Spleen (tissue), 11 donors: Measurements from ENCODE around the gene GPR158. TPM values are rescaled to one million over a fixed set of nuclear protein-coding genes. Genes with fewer than 3 reads are reported as not detected.

Source experiments
- DNase-seq: peaks from one replicate; pipeline ENCODE4 v3.0.0-alpha.2; 2020
- H3K27ac ChIP-seq, 8 donors: fragments of 200-600 bp; sonication (generic) in 7 of 8; 1 replicate in 4 of 8; 2 replicates in 4 of 8; pipeline versions ENCODE4 v1.5.0 to v1.8.0; 2016 to 2021; ENCODE audit warnings: inconsistent platforms in 4 of 8, mild to moderate bottlenecking in 4 of 8, moderate library complexity in 1 of 8
- H3K27me3 ChIP-seq, 7 donors: fragments of 200-600 bp; sonication (generic) in 6 of 7; replicated peaks in 1 of 7; 1 replicate in 4 of 7; 2 replicates in 3 of 7; pipeline versions ENCODE4 v1.5.0 to v1.8.0; 2016 to 2021; ENCODE audit warnings: inconsistent platforms in 3 of 7, mild to moderate bottlenecking in 1 of 7
- H3K36me3 ChIP-seq, 6 donors: fragments of 200-600 bp; sonication (generic) in 5 of 6; 1 replicate in 4 of 6; 2 replicates in 2 of 6; pipeline versions ENCODE4 v1.5.0 to v1.8.0; 2016 to 2021; ENCODE audit warnings: inconsistent platforms in 2 of 6
- H3K4me1 ChIP-seq, 6 donors: fragments of 200-600 bp; sonication (generic) in 5 of 6; 1 replicate in 3 of 6; 2 replicates in 3 of 6; pipeline versions ENCODE4 v1.5.0 to v1.8.0; 2016 to 2021; ENCODE audit warnings: inconsistent platforms in 3 of 6
- H3K4me3 ChIP-seq, 8 donors: fragments of 200-600 bp; sonication (generic) in 7 of 8; 1 replicate in 4 of 8; 2 replicates in 4 of 8; pipeline versions ENCODE4 v1.5.0 to v1.8.0; 2016 to 2021; ENCODE audit warnings: inconsistent platforms in 4 of 8, mild to moderate bottlenecking in 4 of 8, moderate library complexity in 2 of 8
- H3K9me3 ChIP-seq, 8 donors: fragments of 200-600 bp; sonication (generic) in 7 of 8; 1 replicate in 4 of 8; 2 replicates in 4 of 8; pipeline versions ENCODE4 v1.5.0 to v1.8.0; 2016 to 2021; ENCODE audit warnings: inconsistent platforms in 4 of 8
- CTCF ChIP-seq, 11 experiments: fragments of 200-600 bp in 7 of 11; fragments of 450-650 bp in 4 of 11; sonication (generic) in 4 of 11; IDR thresholded peaks in 8 of 11; conservative IDR thresholded peaks in 3 of 11; 1 replicate in 7 of 11; 2 replicates in 4 of 11; pipeline versions ENCODE4 v1.4.0 to v1.8.0; 2016 to 2021; ENCODE audit warnings: antibody characterized with exemption in 11 of 11, inconsistent platforms in 4 of 11, mild to moderate bottlenecking in 1 of 11
- POLR2A ChIP-seq, 3 donors: fragments of 450-650 bp; IDR thresholded peaks; one replicate each; pipeline ENCODE4 v1.5.1; 2017; ENCODE audit warnings: antibody characterized with exemption in 3 of 3, mild to moderate bottlenecking in 1 of 3
- POLR2AphosphoS5 ChIP-seq, 3 donors: sonication (generic); formaldehyde crosslinking; IDR thresholded peaks; one replicate each; pipeline ENCODE4 v1.5.1; 2017; ENCODE audit warnings: antibody characterized with exemption in 3 of 3
- WGBS, 5 donors: extraction: QIAGEN DNeasy Blood & Tissue Kit in 3 of 5; methylation state at CpG; one replicate each; pipeline versions ENCODE4 v1.1.5 to v1.1.7; 2013 to 2018; 5-methylcytosine and 5-hydroxymethylcytosine counted together
- intact Hi-C: fragments of 100-400 bp; cut with DNase I; formaldehyde crosslinking; loops from one replicate; pipeline ENCODE4 v1.15.0; 2023; ENCODE audit warnings: low total_unique reads
- polyA plus RNA-seq, 3 donors: library from polyadenylated mRNA; stranded (reverse); fragments of 200-250 nt; gene quantifications; one replicate each; pipeline ENCODE4 v1.2.1, GENCODE V29; 2013
- total RNA-seq, 7 donors: library from RNA; depleted of rRNA in 3 of 7; stranded (reverse); fragments of >200 nt in 3 of 7; fragmentation: NEBNext Ultra II Directional in 4 of 7; extraction: Animal tissue kit (Norgen Biotek cat#: 25700) in 4 of 7; gene quantifications; one replicate each; pipeline versions ENCODE4 v1.1.0 to v1.2.1, GENCODE V29; 2016 to 2021
- donor health status: healthy with polysubstance abuse.
- donor health status: DM: no; HTN: no; CAD: no; lungs with moderate emphysema.
- donor health status: DM: no; HTN: no; CAD: no.
- donor health status: Bipolar disorder and iron deficiency.
- donor health status: healthy.
- donor health status: DM: no; HTN: no; CAD: no.
- donor health status: DM: yes; HTN: yes; CAD: no.

The GPR158 gene
- total and polyA plus RNA-seq, 10 donors, result 0.03 to 0.79 (median 0.16) TPM

- Histone ChIP-seq H3K9me3 (no peaks in the 10 kb centered on the region), H3K27me3 (no peaks in the 10 kb centered on the region), H3K4me1 (no peaks in the 10 kb centered on the region), H3K4me3 (no peak overlapping the region), H3K36me3 (no peaks in the 10 kb centered on the region), H3K27ac (no peak overlapping the region)
- WGBS, 5 donors, result 67 to 77% (median 72%) methylated on average over 4 of the region's 4 CpGs
- no peak for TF ChIP-seq POLR2AphosphoS5 (IDR thresholded peaks at IDR 0.05)
- no peak for TF ChIP-seq POLR2A (IDR thresholded peaks at IDR 0.05)
- no peak for TF ChIP-seq CTCF (IDR thresholded peaks at IDR 0.05 in 8 of 11, conservative IDR thresholded peaks at IDR 0.05 in 3 of 11)
- intact Hi-C loops, result no loop called here
- DNase-seq, result no peak
Measured at GRCh38 chr10:25600651-25601050, 425.9 kb downstream of the GPR158 start.

GRCh38 chr10:25604591-25604990 is 429.8 kb downstream of the GPR158 start:
- H3K9me3 ChIP-seq, result no peaks in the 10 kb centered on the region
- H3K27me3 ChIP-seq, result no peaks in the 10 kb centered on the region
- DNase-seq, result no peak
- no peaks in the 10 kb centered on the region for H3K36me3 ChIP-seq
- H3K4me3 ChIP-seq, result no peak overlapping the region
- H3K27ac ChIP-seq, result no peak overlapping the region
- H3K4me1 ChIP-seq, result no peaks in the 10 kb centered on the region
- intact Hi-C loops, result no loop called here
- TF ChIP-seq POLR2A (IDR thresholded peaks at IDR 0.05) (no peak), POLR2AphosphoS5 (IDR thresholded peaks at IDR 0.05) (no peak), CTCF (IDR thresholded peaks at IDR 0.05 in 8 of 11, conservative IDR thresholded peaks at IDR 0.05 in 3 of 11) (no peak)
- WGBS, 5 donors, result 67 to 80% (median 75%) methylated on average over 4 of the region's 4 CpGs

- Histone ChIP-seq H3K27me3 (no peaks in the 10 kb centered on the region), H3K4me1 (no peaks in the 10 kb centered on the region), H3K36me3 (no peaks in the 10 kb centered on the region), H3K9me3 (peaks cover 0 to 33% (median 5%) of the 10 kb centered on the region in 8 donors), H3K27ac (no peak overlapping the region), H3K4me3 (no peak overlapping the region)
- WGBS, 5 donors, result 52 to 80% (median 72%) methylated on average over 2 of the region's 2 CpGs
- TF ChIP-seq CTCF (IDR thresholded peaks at IDR 0.05 in 8 of 11, conservative IDR thresholded peaks at IDR 0.05 in 3 of 11) (no peak), POLR2AphosphoS5 (IDR thresholded peaks at IDR 0.05) (no peak), POLR2A (IDR thresholded peaks at IDR 0.05) (no peak)
- intact Hi-C loops, result no loop called here
- DNase-seq, result no peak
Measured at GRCh38 chr10:25614652-25615051, 439.9 kb downstream of the GPR158 start.

GRCh38 chr10:25615926-25616325 is 441.1 kb downstream of the GPR158 start:
- H3K27ac ChIP-seq, result no peak overlapping the region
- intact Hi-C loops, result no loop called here
- 85 to 95% (median 87%) methylated on average over 5 of the region's 5 CpGs for WGBS, 5 donors
- H3K4me3 ChIP-seq, result no peak overlapping the region
- H3K4me1 ChIP-seq, result no peaks in the 10 kb centered on the region
- H3K9me3 ChIP-seq, result peaks cover 0 to 24% (median 0%) of the 10 kb centered on the region in 8 donors
- TF ChIP-seq POLR2A (IDR thresholded peaks at IDR 0.05), result no peak
- no peak for TF ChIP-seq CTCF (IDR thresholded peaks at IDR 0.05 in 8 of 11, conservative IDR thresholded peaks at IDR 0.05 in 3 of 11)
- no peak for TF ChIP-seq POLR2AphosphoS5 (IDR thresholded peaks at IDR 0.05)
- no peaks in the 10 kb centered on the region for H3K36me3 ChIP-seq
- no peaks in the 10 kb centered on the region for H3K27me3 ChIP-seq
- DNase-seq, result no peak
